ENCODE measurements around the gene NKX2-4. TPM values are rescaled to one million over a fixed set of nuclear protein-coding genes. Genes with fewer than 3 reads are reported as not detected.

The NKX2-4 gene
- total RNA-seq, 6 experiments from 2014 or later: not detected

DNA sequence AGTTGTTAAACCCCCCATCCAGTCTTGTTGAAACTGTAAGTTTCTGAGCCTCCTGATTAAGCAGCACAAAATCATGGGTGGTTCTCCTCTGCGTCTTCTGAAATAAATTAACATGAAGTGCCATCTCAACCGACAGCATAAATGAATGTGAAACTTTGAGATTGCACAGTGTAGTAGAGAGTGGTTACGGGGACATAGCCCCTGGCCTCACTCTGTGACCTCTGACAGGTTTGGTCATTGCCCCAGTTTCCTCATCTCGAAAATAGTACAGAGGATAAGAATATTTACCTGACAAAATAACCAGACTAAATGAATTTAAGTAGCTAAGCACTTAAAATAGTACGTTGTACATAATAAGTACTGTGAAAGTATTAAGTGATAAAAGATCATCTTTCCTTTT, 19.1 kb downstream of the NKX2-4 start:
- no peak overlapping the region for H3K27ac ChIP-seq
- DNase-seq: no peak
- no peaks in the 10 kb centered on the region for H3K9me3 ChIP-seq
- WGBS (ENCODE audit: insufficient coverage, low coverage, low lambda C conversion rate, missing lambda C conversion rate): 51% methylated on average over 5 of the region's 5 CpGs
- no peaks in the 10 kb centered on the region for H3K27me3 ChIP-seq
- peak in 3 of 4 donors; percentile 61 to 66 (median 66) for ATAC-seq
- peaks cover 0 to 8% (median 4%) of the 10 kb centered on the region in 4 donors for H3K4me1 ChIP-seq
- TF ChIP-seq, protein P1, sequence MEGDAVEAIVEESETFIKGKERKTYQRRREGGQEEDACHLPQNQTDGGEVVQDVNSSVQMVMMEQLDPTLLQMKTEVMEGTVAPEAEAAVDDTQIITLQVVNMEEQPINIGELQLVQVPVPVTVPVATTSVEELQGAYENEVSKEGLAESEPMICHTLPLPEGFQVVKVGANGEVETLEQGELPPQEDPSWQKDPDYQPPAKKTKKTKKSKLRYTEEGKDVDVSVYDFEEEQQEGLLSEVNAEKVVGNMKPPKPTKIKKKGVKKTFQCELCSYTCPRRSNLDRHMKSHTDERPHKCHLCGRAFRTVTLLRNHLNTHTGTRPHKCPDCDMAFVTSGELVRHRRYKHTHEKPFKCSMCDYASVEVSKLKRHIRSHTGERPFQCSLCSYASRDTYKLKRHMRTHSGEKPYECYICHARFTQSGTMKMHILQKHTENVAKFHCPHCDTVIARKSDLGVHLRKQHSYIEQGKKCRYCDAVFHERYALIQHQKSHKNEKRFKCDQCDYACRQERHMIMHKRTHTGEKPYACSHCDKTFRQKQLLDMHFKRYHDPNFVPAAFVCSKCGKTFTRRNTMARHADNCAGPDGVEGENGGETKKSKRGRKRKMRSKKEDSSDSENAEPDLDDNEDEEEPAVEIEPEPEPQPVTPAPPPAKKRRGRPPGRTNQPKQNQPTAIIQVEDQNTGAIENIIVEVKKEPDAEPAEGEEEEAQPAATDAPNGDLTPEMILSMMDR (IDR thresholded peaks at IDR 0.05): no peak
- TF ChIP-seq POLR2A (IDR thresholded peaks at IDR 0.05): no peak
- H3K36me3 ChIP-seq: peaks cover 0 to 24% (median 4%) of the 10 kb centered on the region in 4 donors
- no peak overlapping the region for H3K4me3 ChIP-seq
- intact Hi-C loops (cut with DNase I): no loop called here

DNA sequence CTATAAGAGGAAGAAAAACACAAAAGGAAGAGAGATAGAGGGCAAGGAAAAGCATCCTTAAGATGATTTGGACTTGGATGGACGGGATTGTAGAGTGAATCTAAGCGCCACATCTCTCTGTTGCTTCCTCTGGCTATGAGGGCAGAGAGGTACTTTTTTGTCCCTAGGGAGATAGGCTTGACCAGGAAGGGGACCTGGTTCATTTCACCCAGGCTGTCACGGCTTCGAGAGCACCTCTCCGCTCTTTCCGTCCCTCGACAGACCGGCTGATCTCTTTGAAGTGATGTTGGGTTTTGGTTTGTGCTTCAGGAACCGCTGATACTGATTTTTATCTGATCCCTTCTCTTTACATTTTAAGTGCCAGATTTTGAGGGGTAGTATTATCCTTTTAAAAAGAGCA, 19.6 kb downstream of the NKX2-4 start:
- 96% methylated on average over 3 of the region's 9 CpGs for WGBS (ENCODE audit: insufficient coverage, low coverage, low lambda C conversion rate, missing lambda C conversion rate)
- no peak for DNase-seq

DNA sequence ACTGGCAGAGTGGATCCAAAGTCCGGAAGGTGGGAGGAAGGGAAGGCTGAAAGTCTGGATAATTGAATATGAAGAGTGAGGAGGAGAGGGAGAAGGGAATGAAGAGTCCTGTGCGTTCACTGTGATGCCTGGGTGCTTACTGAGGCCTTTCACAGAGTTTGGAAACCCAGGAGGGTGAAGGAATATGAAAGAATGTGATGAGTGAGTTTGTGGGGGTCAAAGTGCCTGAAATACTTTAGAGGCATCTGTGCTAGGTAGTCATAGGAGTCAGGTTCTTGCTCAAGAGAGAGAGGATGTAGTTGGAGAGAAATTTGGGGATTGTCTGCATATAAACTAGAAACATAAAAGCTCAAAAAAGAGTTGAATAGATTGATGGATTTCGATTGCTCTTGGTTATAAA, 20.7 kb downstream of the NKX2-4 start:
- no peaks in the 10 kb centered on the region for H3K9me3 ChIP-seq
- no peaks in the 10 kb centered on the region for H3K27me3 ChIP-seq
- intact Hi-C loops (cut with DNase I): no loop called here
- H3K36me3 ChIP-seq: peaks cover 0 to 10% (median 0%) of the 10 kb centered on the region in 4 donors
- WGBS (ENCODE audit: insufficient coverage, low coverage, low lambda C conversion rate, missing lambda C conversion rate): 89% methylated on average over 2 of the region's 3 CpGs
- TF ChIP-seq POLR2A (IDR thresholded peaks at IDR 0.05): no peak
- TF ChIP-seq, protein P1 (IDR thresholded peaks at IDR 0.05): no peak
- DNase-seq (no peak), ATAC-seq (no peak)
- no peak overlapping the region for H3K27ac ChIP-seq
- H3K4me3 ChIP-seq: no peak overlapping the region
- H3K4me1 ChIP-seq: peaks cover 0 to 8% (median 4%) of the 10 kb centered on the region in 4 donors

More for the DNA sequence above, 19.6 kb downstream of the NKX2-4 start:
- Histone ChIP-seq H3K4me1 (peaks cover 0 to 8% (median 4%) of the 10 kb centered on the region in 4 donors), H3K4me3 (no peak overlapping the region), H3K9me3 (no peaks in the 10 kb centered on the region), H3K36me3 (peaks cover 0 to 20% (median 4%) of the 10 kb centered on the region in 4 donors), H3K27ac (no peak overlapping the region), H3K27me3 (no peaks in the 10 kb centered on the region)
- no peak for ATAC-seq
- intact Hi-C loops (cut with DNase I): no loop called here
- TF ChIP-seq, protein P1 (IDR thresholded peaks at IDR 0.05): no peak
- TF ChIP-seq POLR2A (IDR thresholded peaks at IDR 0.05): no peak

DNA sequence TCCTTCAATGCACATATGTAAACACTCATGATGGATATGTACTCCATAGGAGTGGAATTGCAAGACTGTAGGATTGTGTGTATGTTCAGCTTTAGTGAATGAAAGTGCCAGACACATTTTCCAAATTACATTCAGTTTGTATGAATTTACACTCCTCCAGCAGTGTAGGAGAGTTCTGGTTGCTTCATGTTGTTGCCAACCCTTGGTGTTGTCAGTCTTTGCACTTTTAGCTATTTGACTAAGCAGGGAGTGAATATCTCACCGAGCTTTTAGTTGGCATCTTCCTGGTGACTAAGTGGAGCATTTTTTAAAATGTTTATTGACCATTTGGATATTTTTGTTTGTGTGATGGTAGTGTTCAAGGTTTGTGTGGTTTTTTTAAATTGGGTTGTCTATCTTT, 23.9 kb downstream of the NKX2-4 start:
- no peaks in the 10 kb centered on the region for H3K27me3 ChIP-seq
- WGBS (ENCODE audit: insufficient coverage, low coverage, low lambda C conversion rate, missing lambda C conversion rate): 44% methylated on average over 1 of the region's 1 CpG
- TF ChIP-seq, protein P1 (IDR thresholded peaks at IDR 0.05): no peak
- TF ChIP-seq POLR2A (IDR thresholded peaks at IDR 0.05): no peak

More for the DNA sequence above, 23.9 kb downstream of the NKX2-4 start:
- Histone ChIP-seq H3K4me1 (peaks cover 0 to 8% (median 4%) of the 10 kb centered on the region in 4 donors), H3K4me3 (no peak overlapping the region), H3K9me3 (no peaks in the 10 kb centered on the region), H3K27ac (no peak overlapping the region), H3K36me3 (peaks cover 0 to 10% (median 5%) of the 10 kb centered on the region in 4 donors)
- DNase-seq (no peak), ATAC-seq (peak in 1 of 4 donors; percentile 47)
- intact Hi-C loops (cut with DNase I): no loop called here
